C4-2B (cell line): ENCODE measurements around the gene AGBL1.

Source experiments
- ZFX ChIP-seq: fragments of 450-650 bp; IDR thresholded peaks from 2 replicates; pipeline ENCODE4 v1.6.1; 2017
- TF ChIP-seq, protein P1 (sequence below): fragments of 450-650 bp; conservative IDR thresholded peaks from 2 replicates; pipeline ENCODE4 v1.5.1; 2017; ENCODE audit warnings: mild to moderate bottlenecking

GRCh38 chr15:86842199-86842598 is 762.5 kb downstream of the AGBL1 start:
- TF ChIP-seq, protein P1, sequence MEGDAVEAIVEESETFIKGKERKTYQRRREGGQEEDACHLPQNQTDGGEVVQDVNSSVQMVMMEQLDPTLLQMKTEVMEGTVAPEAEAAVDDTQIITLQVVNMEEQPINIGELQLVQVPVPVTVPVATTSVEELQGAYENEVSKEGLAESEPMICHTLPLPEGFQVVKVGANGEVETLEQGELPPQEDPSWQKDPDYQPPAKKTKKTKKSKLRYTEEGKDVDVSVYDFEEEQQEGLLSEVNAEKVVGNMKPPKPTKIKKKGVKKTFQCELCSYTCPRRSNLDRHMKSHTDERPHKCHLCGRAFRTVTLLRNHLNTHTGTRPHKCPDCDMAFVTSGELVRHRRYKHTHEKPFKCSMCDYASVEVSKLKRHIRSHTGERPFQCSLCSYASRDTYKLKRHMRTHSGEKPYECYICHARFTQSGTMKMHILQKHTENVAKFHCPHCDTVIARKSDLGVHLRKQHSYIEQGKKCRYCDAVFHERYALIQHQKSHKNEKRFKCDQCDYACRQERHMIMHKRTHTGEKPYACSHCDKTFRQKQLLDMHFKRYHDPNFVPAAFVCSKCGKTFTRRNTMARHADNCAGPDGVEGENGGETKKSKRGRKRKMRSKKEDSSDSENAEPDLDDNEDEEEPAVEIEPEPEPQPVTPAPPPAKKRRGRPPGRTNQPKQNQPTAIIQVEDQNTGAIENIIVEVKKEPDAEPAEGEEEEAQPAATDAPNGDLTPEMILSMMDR, result no peak
- no peak for TF ChIP-seq ZFX
